HG02973 (cell line): ENCODE data around the gene CD300A.

Source experiments
- ATAC-seq: cut with Tn5 transposase; IDR thresholded peaks from one replicate; pipeline ENCODE4 v1.9.1; 2021; ENCODE audit warnings: moderate library complexity; ENCODE audit not compliant: unreplicated experiment

Gene CD300A

GRCh38 chr17:74466111-74466827 is at the start of gene CD300A:
CD300A (plus strand) TSS chr17:74466634; CDS start chr17:74466704, 70 bp downstream.
- no peak for ATAC-seq

- ATAC-seq = peak; percentile 62
Measured at GRCh38 chr17:74417178-74418045, 49.0 kb upstream of the CD300A start.

GRCh38 chr17:74419928-74420411 is 46.5 kb upstream of the CD300A start:
- ATAC-seq = no peak

- ATAC-seq = no peak
Measured at GRCh38 chr17:74424117-74424516, 42.3 kb upstream of the CD300A start.

- no peak for ATAC-seq
Measured at GRCh38 chr17:74424657-74425056, 41.8 kb upstream of the CD300A start.

GRCh38 chr17:74426551-74427047 is 39.8 kb upstream of the CD300A start:
- ATAC-seq = no peak

GRCh38 chr17:74427048-74427762 is 39.2 kb upstream of the CD300A start:
- ATAC-seq = no peak

- no peak for ATAC-seq
Measured at GRCh38 chr17:74427763-74428153, 38.7 kb upstream of the CD300A start.

GRCh38 chr17:74429604-74430384 is 36.6 kb upstream of the CD300A start:
- no peak for ATAC-seq

GRCh38 chr17:74430385-74430705 is 36.1 kb upstream of the CD300A start:
- no peak for ATAC-seq

- ATAC-seq = no peak
Measured at GRCh38 chr17:74430706-74431567, 35.5 kb upstream of the CD300A start.

GRCh38 chr17:74431568-74432423 is 34.6 kb upstream of the CD300A start, which contains the start of gene GPRC5C:
GPRC5C (plus strand) TSS chr17:74432088; CDS start chr17:74439777, 7,689 bp downstream.
- ATAC-seq = no peak

GRCh38 chr17:74432424-74432690 is 34.1 kb upstream of the CD300A start:
- no peak for ATAC-seq

- no peak for ATAC-seq
Measured at GRCh38 chr17:74432766-74433391, 33.6 kb upstream of the CD300A start.

GRCh38 chr17:74433421-74434121 is 32.9 kb upstream of the CD300A start:
- ATAC-seq = no peak

GRCh38 chr17:74435775-74436359 is 30.6 kb upstream of the CD300A start:
- ATAC-seq = no peak

GRCh38 chr17:74437702-74438101 is 28.7 kb upstream of the CD300A start:
- no peak for ATAC-seq
